Endometrial microvascular endothelial cells (primary cell): ENCODE data around the gene SCAF1. TPM values are rescaled to one million over a fixed set of nuclear protein-coding genes. Genes with fewer than 3 reads are reported as not detected.

Experiments
- in situ Hi-C: cut with HindIII; loops from 2 replicates; pipeline ENCODE4 v1.10.0; 2017; ENCODE audit warnings: low sequenced_read_pairs, low pct_unique_long_range_greater_than_20kb; ENCODE audit errors: inconsistent ontology term
- total RNA-seq: library from RNA; depleted of rRNA; stranded (reverse); fragments of >200 nt; gene quantifications from one replicate; pipeline ENCODE4 v1.2.3, GENCODE V29; 2015; ENCODE audit errors: inconsistent ontology term

Gene SCAF1
- total RNA-seq, 1 donor from 2014 or later: 73.5 TPM

DNA sequence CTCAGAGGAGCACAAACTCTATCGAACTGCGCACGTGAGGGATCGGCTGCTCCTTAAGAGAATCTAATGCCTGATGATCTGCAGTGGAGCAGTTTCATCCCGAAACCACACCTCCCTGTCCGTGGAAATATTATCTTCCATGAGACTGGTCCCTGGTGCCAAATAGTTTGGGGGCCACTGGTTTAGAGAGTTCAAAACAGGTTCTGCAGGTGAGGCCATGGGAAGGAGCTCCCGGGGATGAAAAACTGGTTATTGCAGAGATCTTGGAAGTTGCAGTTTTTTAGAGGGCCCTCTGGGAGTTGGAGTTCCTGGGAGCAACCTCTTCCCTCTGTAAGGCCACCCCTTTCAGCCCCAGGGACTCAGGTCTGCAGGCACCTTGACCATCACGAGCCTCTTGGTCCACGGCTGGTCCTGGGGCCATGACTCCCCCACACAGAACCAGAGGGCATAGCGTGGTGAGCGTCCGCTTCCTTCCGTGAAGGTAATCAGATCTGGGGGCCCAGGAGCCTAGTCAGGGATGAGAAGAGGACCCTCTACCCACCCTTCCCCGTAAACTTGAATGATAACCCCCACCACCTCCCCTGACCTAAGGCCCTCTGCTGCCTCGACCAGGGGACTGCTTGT lies 18.4 kb downstream of the SCAF1 start:
- in situ Hi-C loops: no loop called here

DNA sequence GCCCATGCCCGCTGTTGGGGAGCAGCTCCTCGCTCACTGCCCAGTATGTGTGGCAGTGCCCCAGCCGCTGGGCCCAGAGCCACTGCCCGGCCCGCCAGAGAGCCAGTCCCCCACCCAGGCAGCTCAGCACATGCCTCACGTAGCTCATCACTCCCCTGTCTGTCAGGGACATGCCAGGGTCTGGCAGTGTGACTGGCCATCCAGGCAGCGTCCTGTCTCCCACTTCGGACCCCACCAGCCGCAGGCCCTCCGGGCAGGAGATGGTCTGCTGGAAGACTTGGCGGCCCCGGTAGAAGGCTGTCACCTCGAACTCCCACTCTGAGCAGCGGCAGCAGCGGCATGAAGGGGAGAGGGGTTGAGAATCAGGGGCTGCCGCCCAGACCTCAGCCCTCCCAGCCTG lies 20.0 kb downstream of the SCAF1 start:
- in situ Hi-C loops: no loop called here

DNA sequence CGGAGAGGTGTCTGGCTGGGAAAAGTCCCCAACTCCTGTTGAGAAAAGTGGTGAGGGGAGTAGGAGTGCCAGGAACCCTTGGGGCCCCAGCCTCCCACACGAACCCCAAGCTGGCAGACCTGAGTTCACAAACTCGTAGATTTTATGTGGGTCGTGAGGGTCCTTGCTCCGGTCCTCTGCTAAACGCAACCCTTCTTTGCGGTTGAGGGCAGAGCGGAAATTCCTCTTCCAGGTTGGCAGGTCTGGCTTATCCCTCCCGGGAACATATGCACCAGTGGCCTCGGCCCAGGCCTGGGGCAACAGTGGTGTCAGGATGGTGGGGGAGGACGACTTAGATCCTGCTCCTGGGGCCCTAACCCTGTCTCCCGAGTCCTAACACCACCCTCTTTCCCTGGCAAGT lies 21.2 kb downstream of the SCAF1 start:
- in situ Hi-C loops: no loop called here

DNA sequence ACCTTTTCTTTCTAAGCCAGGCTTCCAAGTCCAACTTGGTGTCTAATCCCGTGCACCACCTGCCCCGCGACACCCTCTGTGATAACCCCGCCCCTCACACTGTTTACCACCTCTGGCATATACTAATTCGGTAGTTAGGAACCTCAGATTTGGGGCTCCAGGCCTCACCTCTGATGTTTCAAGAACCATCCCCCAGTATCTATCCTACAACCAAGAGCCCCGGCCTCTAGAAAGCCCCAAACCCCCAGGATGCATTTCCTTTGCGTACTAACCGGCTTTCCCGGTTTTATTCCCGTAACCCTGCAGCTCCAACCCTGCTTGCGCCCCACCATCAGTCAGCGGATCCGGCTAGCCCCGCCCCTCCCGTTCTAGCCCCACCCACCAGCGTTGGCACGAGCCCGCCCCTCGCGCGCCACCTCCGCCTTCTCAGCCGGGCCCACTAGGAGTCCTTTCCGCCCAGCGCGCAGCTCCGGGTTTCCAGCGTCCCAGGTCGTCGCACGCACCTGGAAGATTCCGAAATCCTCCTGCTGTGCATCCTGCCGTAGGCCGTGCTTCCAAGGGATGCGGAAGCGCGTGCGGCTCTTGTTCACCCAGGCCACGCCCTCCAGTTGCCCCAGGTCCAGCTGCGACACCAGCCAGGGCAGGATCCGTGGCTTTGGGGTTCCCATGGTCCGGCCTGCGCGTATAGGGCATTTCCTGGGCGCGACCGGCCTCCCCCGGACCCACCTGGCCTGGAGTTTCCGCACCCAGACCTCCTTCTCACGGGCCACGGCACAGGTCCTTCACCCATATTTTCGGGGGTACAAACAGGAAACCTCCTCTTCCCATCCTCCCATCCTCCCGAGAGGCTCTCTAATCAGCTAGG lies 22.4 kb downstream of the SCAF1 start:
- in situ Hi-C loops: no loop called here

DNA sequence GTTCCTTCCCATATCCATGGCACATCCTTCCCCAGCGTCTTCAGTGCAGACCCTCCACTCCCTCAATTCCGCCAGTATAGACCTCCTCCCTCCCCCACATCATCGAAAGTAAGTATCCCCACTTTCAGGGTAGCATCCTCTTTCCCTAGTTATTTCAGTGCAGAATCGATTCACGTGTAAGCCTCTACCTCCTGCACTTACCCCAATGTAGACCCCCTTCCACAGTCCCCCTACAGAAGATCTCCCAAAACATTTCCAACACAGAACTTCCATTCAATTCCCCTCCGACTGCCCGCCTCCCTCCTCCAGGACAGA lies 23.0 kb downstream of the SCAF1 start:
- in situ Hi-C loops: no loop called here

DNA sequence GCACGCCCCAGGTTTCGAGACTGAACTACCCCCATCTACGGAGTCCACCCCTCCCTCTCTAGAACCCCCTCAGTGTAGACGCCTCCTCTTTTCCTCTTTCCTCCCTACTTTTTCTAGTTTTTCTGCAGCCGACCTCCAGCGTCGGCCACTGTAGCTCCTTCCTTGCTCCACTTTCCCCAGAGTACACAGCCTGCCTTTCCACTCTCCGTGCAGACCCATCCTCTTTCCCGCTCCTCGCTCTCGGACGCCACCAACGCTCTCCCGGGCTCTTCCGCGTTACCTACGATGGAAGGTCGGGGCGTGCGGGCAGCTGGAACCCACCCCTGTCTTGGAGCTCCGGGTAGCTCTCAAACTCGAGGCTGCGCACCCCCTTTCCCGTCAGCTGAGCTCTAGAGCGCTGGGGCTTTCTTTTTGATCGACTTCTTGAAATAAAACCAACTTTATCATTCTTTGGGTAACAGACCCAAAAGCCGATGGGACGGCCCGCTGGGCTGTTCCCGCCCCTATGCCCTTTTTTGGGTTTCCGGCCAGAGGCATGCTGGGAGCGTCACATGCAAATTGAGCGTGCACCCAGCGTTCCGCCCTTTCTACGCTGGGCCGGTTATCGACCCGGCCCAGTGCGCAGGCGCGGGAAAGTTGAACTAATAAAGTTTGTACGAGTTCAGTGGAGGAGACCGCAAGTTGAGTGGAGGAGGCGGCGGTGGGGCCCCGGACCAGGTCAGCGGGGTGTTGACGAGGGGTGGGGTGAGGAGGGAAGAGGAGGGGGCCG lies 23.5 kb downstream of the SCAF1 start, which contains the start of the genes BCL2L12 and IRF3:
BCL2L12 (plus strand) TSS at position 583 of the 769 bp plus-strand sequence. CDS start 760 bp downstream, outside the sequence.
IRF3 (minus strand) TSS at position 507 of the 769 bp plus-strand sequence. CDS start 1,019 bp downstream, outside the sequence.
- in situ Hi-C loops: no loop called here

DNA sequence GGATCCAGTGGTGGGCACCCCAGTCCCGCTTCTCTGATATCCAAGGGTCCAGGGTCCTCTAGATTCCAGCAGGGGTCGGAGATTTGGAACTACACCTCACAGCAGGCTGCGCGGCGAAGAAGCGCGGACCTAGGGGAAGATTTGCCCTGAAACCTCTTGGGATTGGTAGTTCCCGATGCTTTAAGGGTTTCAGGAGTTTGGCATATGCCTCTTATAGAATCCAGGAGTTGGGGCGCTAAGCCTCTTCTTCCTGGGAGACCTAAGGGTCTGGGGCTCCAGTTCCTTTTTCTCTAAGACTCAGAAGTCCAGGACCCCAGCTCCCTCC lies 24.1 kb downstream of the SCAF1 start:
- in situ Hi-C loops: no loop called here

DNA sequence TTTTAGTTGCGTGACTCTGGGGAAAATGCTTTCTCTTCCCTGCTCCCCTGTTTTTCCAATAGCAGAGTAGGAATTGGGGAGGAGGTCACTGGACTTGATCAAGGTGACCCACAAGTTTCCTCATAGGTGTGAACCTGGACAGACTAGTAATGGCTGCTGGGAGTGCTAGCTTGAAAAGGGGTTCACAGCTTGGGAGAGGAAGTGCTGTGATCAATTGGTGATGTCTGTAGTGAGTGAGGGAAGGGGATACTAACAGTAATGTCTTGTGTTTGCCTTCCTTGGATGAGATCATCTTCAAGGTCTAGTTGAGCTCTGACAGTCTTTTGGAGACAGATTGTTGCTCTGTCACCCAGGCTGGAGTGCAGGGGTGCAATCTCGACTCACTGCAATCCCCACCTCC lies 25.5 kb downstream of the SCAF1 start:
- in situ Hi-C loops: no loop called here

DNA sequence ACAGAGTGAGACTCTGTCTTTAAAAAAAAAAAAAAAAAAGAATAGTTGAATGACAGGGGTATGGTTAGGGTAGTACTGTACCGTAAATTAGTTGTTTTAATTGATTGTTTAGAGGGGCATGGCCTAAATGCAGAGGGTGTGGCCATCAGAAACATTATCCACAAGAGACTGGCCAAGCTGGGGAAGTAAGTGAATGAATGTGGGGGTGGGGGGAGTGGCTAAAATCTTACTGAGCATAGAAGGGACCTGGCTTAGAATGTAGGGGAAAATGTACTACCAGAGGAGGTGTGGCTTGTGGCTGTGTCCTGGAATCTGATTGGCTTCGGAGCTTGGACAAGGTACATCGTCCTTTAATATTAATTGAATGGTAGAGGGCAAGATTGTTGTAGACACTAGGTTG lies 27.5 kb downstream of the SCAF1 start:
- in situ Hi-C loops: no loop called here

DNA sequence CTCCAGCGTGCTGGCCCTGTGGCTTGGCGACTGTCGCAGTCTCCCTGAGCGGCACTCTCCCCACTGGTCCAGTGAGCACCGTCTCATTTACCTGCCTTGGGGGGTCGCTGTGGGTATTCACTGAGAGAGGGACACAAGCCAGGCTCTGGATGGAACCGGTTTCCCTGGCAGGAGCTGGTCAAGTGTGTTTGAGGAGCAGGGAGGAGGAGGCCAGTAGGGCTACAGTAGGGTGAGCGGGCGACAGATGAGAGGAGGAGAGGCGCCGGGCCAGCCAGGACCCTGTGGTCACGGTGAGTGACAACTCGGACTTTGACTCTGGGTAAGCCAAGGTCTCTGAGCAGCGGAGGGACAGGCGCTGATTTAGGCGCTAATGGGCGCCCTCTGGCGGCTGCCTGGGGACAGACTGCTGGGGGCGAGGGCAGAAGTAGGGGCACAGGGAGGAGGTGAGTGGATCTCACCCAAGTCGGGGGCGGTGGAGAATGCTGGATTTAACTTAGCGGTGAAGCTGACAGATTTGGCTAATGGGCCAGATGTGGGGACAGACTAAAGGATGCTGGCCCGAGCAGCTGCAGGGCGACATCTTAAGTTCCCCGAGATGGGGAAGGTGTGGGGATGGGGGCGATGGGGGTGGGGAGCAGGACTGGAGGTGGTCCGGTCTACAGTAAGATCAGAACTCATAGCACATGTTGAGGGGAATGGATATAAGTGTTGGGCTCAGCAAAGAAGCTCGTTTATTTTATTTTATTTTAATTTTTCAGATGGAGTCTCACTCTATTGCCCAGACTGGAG lies 30.3 kb downstream of the SCAF1 start:
- in situ Hi-C loops: no loop called here

DNA sequence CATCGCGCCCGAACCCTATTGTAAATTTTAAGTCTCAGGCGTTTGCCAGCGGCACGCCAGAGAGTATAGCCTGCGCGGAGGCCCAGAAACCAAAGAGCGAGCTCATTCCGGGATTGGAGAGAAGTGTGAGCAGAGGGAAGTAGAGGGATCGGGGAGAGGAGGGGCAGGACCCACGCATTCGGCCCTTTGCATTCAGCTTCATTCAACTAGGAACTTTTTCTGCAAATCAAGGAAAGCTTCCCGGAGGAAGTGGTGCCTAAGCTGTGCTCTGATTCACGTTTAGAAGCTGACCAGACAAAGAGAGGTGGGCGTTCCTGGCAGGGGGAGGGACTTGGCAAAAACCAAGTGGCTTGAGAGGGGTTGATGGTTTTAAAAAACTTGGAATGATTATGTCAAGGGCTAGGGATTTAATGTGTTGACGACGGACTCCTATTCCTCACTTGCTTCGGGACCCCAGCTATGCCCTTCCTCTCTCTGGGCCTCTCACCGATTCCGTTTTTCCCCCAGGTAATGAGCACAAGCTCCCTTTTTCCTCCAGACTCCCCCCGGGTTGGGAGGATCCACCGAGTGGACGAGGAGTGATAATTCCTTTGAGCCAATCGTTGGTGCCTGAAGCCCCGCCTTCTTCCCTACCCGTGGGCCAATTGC lies 34.3 kb downstream of the SCAF1 start:
- in situ Hi-C loops: no loop called here

DNA sequence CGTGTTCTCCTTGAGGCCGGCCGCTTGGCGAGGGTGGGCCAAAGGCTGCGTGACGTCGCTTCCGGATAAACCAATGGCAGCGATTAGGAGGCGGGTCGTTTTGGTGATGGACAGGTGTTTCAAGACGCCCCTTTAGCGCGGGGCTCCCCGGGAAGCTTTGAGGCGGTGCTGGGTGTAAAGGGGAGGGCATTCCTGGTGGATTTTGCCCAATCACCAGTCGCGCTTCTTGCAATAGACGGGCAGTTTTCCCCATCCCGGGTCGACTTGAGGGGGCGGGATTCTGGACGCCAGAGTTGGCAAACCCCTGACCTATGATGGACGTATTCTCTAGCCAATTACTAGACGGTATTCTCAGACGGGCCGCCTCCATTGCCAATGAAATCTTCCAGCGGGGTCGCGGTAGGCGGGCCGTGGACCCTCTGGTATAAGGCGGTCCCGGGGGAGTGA lies 34.8 kb downstream of the SCAF1 start:
- in situ Hi-C loops: no loop called here

DNA sequence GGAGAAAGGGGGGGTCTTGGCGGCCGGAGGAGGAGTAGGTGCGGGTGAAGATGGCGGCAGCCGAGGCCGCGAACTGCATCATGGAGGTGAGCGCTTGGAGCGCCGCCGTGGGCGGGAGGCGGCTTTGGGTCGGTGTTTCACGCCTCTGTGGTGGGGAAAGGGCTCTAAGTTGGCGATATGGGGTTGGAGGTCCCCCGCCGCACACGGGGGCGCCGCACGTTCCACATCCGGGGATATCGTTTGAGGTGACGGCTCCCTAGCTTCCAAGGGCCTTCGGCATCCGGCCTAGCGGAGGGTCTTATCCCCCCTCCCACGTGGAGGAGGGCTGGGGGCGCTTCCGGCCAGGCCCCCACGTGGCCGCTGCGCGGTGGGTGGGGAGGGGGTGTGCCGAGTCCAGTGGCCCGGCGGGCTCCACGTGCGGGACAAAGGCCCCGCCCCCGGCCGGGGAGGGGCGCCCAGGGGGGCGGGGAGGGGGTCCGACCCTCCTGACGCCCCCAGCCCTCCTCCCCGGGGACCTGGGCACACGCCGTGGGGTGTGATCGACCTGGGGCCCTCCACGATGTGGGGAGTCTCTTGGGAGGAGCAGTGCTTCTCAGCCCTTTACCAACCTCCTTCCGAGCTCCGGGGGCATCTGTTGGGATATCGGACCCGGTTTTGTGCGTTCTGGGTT lies 35.4 kb downstream of the SCAF1 start, which contains the start of gene PRMT1:
PRMT1 (plus strand) TSS at position 41 of the 670 bp plus-strand sequence; CDS start at position 51, 10 bp downstream.
- in situ Hi-C loops: no loop called here

DNA sequence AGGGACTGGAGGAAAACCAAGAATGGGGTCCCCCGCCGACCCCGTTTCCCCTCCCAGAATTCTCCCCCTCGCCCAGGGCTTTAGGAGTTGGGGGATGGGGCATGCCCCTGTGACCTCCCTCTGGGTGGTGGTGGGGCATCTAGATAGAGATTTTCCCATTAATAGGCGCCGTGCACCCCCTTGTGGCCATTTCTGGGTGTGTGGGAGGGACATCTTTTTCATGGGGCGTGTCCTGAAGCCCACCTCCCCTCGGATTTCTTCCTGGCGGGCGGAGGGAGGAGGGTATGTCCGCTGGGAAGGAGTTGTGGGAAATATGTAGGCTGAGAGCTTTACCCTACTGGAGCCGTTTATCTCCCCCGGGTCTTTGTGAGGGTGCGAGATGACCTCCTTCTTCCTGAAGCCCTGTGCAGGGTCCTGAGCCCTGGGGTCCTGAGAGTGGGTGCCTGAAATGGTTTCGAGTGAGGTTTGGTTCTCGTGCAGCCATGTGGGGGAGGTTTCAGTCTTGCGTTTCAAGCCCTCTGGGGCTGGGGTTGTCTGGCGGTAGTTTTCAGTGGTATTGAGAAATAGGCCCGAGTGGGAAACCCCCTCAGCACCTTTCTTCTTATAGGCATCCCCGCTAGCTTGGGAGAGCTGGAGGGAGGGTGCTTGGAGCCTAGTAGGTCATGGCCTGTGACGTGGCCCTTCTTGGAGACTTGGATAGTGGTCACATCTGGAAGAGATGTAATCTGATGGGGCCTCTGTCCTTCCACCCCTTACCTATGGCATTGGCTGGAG lies 36.1 kb downstream of the SCAF1 start:
- in situ Hi-C loops: no loop called here

DNA sequence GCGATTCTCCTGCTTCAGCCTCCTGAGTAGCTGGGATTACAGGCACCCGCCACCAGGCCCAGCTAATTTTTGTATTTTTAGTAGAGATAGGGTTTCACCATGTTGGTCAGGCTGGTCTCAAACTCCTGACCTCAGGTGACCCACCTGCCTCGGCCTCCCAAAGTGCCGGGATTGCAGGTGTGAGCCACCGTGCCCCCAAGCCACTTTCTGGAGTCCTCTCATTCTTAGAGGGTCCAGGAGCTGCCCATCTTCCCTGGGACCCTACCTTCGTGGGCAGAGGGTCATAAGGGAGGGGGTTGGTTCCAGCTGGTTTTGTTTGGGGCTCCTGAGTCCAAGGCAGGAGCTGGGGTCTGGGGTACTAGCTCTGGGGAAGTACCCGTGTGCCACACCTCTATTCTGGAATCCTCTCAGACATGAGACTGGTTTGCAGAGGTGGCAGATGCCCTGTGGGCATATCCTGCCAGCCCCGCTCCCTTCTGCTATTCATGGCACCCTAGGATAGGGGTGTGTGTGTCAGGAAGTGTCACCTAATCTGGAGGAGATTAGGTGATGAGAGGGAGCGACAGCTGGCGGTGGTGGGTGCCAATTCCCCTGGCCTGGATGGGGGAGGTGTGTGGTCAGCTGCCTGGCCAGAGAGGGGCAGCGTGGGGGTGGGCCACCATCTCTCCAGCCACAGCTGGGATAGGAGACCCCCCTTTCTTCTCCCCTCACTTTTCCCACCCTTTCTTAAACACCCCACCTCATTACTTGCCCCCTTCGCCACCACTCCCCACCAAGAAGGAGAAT lies 37.2 kb downstream of the SCAF1 start:
- in situ Hi-C loops: no loop called here

DNA sequence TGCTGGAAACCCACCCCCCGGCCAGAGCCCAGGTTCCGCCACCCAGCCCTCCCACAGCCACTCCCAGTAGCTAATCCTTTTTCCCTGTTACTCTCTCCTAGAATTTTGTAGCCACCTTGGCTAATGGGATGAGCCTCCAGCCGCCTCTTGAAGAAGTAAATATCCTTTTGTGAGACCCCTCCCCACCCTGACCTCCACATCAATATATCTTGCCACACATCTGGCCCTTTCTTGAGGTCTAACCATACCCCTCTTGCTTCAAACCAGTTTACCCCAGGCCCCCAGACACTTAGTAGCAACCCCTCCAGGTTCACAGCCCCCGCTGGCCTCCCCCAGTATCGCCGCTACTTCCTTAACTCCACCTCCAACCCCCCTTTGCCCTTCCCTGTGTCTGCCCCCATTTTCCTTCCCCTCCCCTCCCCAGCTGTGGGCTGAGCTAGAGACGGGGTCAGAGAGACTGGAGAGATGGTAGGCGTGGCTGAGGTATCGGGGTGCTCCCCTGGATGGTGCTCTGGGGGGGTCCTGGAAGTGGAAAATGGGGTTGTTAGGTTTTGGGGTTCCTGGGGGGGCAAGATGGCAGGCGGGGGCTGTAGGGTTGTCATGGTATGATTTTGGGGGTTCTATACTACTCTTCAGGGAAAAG lies 37.9 kb downstream of the SCAF1 start:
- in situ Hi-C loops: no loop called here
